Pancreas (tissue), 10 donors: ENCODE results near the gene PGAM4. TPM values are rescaled to one million over a fixed set of nuclear protein-coding genes. Genes with fewer than 3 reads are reported as not detected.
A peak's percentile ranks its signal among the peaks of the same experiment; 100 is the strongest.
"Not testable (repeated sequence)": the region's sequence is repeated elsewhere in the genome, so short reads cannot be mapped to it uniquely, and the experiment has no call there.

Experiments used
- ATAC-seq, 4 donors: fragments of 200-7000 bp; cut with Tn5 transposase; one replicate each; pipeline versions ENCODE4 v1.8.0 to v1.9.1; 2020; ENCODE audit warnings: mild to moderate bottlenecking in 4 of 4, moderate library complexity in 4 of 4
- DNase-seq, 6 donors: peaks; one replicate each; pipeline ENCODE4 v3.0.0-alpha.2; 2020
- FAIRE-seq: peaks from 2 replicates; lab custom pipeline; 2012; peaks lifted over from hg19 to GRCh38; lab: Jason Lieb, UNC
- H3K27ac ChIP-seq, 4 donors: fragments of 200-600 bp; sonication (generic); 1 replicate in 3 of 4; 2 replicates in 1 of 4; pipeline versions ENCODE4 v1.5.0 to v1.8.0; 2020
- H3K27me3 ChIP-seq, 4 donors: fragments of 200-600 bp; one replicate each; pipeline ENCODE4 v1.8.0; 2021
- H3K36me3 ChIP-seq, 3 donors: fragments of 200-600 bp; sonication (generic) in 1 of 3; one replicate each; pipeline versions ENCODE4 v1.5.0 to v1.8.0; 2020 to 2021
- H3K4me1 ChIP-seq, 3 donors: fragments of 200-600 bp; one replicate each; pipeline ENCODE4 v1.8.0; 2021
- H3K4me3 ChIP-seq, 4 donors: fragments of 200-600 bp; sonication (generic) in 2 of 4; one replicate each; pipeline versions ENCODE4 v1.5.0 to v1.8.0; 2020 to 2021
- H3K9me3 ChIP-seq, 4 donors: fragments of 200-600 bp; one replicate each; pipeline ENCODE4 v1.8.0; 2021
- WGBS, 2 donors: extraction: QIAGEN DNeasy Blood & Tissue Kit; methylation state at CpG; one replicate each; pipeline ENCODE4 v1.1.7; 2013; 5-methylcytosine and 5-hydroxymethylcytosine counted together
- intact Hi-C, 3 donors: fragments of 100-400 bp; cut with DNase I; formaldehyde crosslinking; loops; one replicate each; pipeline versions ENCODE4 v1.11.1 to v1.14.2; 2022
- polyA plus RNA-seq, 2 donors: library from polyadenylated mRNA; stranded (reverse); fragments of 200-250 nt; gene quantifications; one replicate each; pipeline ENCODE4 v1.2.3, GENCODE V29; 2013
- total RNA-seq, 6 donors: library from RNA; stranded (reverse); fragmentation: NEBNext Ultra II Directional in 4 of 6; extraction: Animal tissue kit (Norgen Biotek cat#: 25700) in 4 of 6; gene quantifications; one replicate each; pipeline versions ENCODE4 v1.2.1 to v1.2.4, GENCODE V29; 2021 to 2023
- TF ChIP-seq, protein P1 (sequence below), 4 donors: fragments of 200-600 bp; sonication (generic) in 3 of 4; IDR thresholded peaks; one replicate each; pipeline versions ENCODE4 v1.5.0 to v1.8.0; 2021; ENCODE audit warnings: antibody characterized with exemption in 4 of 4
- donor health status: healthy with polysubstance abuse.
- donor health status: DM: no; HTN: no; CAD: no; lungs with moderate emphysema.
- donor health status: DM: no; HTN: no; CAD: no.
- donor health status: control.
- donor health status: control.
- donor health status: Bipolar disorder and iron deficiency.
- donor health status: DM: yes; HTN: yes; CAD: no.
- donor health status: DM: no; HTN: no; CAD: no.
- donor health status: DM: no; HTN: no; CAD: no.
- donor health status: DM: yes; HTN: yes; CAD: no.

The PGAM4 gene
- total and polyA plus RNA-seq, 8 donors, result not detected

- no peak for ATAC-seq
- intact Hi-C loops, result no loop called here
- DNase-seq, result no peak
- no peak overlapping the region for H3K27ac ChIP-seq
- H3K36me3 ChIP-seq, result no peaks in the 10 kb centered on the region
- H3K4me3 ChIP-seq, result no peak overlapping the region
- peak; percentile 87 for FAIRE-seq
- H3K9me3 ChIP-seq, result no peaks in the 10 kb centered on the region
- TF ChIP-seq, protein P1, sequence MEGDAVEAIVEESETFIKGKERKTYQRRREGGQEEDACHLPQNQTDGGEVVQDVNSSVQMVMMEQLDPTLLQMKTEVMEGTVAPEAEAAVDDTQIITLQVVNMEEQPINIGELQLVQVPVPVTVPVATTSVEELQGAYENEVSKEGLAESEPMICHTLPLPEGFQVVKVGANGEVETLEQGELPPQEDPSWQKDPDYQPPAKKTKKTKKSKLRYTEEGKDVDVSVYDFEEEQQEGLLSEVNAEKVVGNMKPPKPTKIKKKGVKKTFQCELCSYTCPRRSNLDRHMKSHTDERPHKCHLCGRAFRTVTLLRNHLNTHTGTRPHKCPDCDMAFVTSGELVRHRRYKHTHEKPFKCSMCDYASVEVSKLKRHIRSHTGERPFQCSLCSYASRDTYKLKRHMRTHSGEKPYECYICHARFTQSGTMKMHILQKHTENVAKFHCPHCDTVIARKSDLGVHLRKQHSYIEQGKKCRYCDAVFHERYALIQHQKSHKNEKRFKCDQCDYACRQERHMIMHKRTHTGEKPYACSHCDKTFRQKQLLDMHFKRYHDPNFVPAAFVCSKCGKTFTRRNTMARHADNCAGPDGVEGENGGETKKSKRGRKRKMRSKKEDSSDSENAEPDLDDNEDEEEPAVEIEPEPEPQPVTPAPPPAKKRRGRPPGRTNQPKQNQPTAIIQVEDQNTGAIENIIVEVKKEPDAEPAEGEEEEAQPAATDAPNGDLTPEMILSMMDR (IDR thresholded peaks at IDR 0.05), result no peak
- WGBS, 2 donors, result 78 to 97% methylated on average over 2 of the region's 2 CpGs
- peaks cover 0 to 5% (median 0%) of the 10 kb centered on the region in 3 donors for H3K4me1 ChIP-seq
- H3K27me3 ChIP-seq, result no peaks in the 10 kb centered on the region
Measured at GRCh38 chrX:77946571-77946970, 22.9 kb downstream of the PGAM4 start.

DNA sequence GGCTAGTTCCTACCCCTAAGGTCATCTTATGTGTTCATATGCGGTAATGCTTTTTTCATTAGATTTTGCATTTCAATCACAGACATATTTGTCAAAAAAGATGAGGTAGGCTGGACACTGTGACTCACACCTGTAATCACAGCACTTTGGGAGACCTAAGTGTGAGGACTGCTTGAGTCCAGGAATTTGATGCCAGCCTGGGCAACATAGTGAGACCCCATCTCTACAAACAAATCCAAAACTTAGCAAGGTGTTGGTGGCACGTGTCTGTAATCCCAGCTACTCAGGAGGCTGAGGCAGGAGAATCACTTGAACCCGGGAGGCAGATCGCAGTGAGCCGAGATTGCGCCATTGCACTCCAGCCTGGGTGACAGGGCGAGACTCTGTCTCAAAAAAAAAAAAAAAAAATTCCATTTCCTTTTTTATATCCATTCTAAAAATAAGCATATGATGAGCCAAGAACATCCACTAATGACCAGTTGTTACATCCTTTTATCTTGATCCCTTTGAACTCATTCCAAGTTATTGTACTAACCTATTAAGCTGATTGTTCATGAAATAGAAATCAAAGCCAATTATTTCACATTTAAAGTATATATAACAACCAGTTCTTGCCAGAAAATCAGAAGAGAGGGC lies 23.4 kb downstream of the PGAM4 start:
- FAIRE-seq, result no peak
- ATAC-seq, result no peak
- H3K4me3 ChIP-seq, result no peak overlapping the region
- H3K27ac ChIP-seq, result no peak overlapping the region
- 81 to 97% methylated on average over 7 of the region's 7 CpGs for WGBS, 2 donors
- DNase-seq, result no peak
- no peaks in the 10 kb centered on the region for H3K27me3 ChIP-seq
- H3K9me3 ChIP-seq, result no peaks in the 10 kb centered on the region
- TF ChIP-seq, protein P1 (IDR thresholded peaks at IDR 0.05), result no peak
- H3K4me1 ChIP-seq, result peaks cover 0 to 5% (median 0%) of the 10 kb centered on the region in 3 donors
- intact Hi-C loops, result no loop called here
- H3K36me3 ChIP-seq, result no peaks in the 10 kb centered on the region

- H3K4me1 ChIP-seq, FAIRE-seq, ATAC-seq, H3K36me3 ChIP-seq, intact Hi-C loops, H3K4me3 ChIP-seq, H3K27ac ChIP-seq, DNase-seq, H3K27me3 ChIP-seq, H3K9me3 ChIP-seq: not testable (repeated sequence)
- WGBS, 2 donors, result 89 to 91% methylated on average over 6 of the region's 6 CpGs
Measured at GRCh38 chrX:77945031-77945430, 24.4 kb downstream of the PGAM4 start.

- FAIRE-seq, result no peak
- intact Hi-C loops, result no loop called here
- peak overlapping the region in 1 of 4 donors; percentile 39 for H3K27ac ChIP-seq
- H3K9me3 ChIP-seq, result no peaks in the 10 kb centered on the region
- H3K4me1 ChIP-seq, result peaks cover under 1 to 15% (median 8%) of the 10 kb centered on the region in 3 donors
- TF ChIP-seq, protein P1 (IDR thresholded peaks at IDR 0.05), result no peak
- peak in 2 of 4 donors; percentile 52 to 57 for ATAC-seq
- H3K4me3 ChIP-seq, result no peak overlapping the region
- no peak for DNase-seq
- H3K36me3 ChIP-seq, result no peaks in the 10 kb centered on the region
- 13 to 37% methylated on average over 4 of the region's 4 CpGs for WGBS, 2 donors
- no peaks in the 10 kb centered on the region for H3K27me3 ChIP-seq
Measured at GRCh38 chrX:77938083-77938680, 31.3 kb downstream of the PGAM4 start.

DNA sequence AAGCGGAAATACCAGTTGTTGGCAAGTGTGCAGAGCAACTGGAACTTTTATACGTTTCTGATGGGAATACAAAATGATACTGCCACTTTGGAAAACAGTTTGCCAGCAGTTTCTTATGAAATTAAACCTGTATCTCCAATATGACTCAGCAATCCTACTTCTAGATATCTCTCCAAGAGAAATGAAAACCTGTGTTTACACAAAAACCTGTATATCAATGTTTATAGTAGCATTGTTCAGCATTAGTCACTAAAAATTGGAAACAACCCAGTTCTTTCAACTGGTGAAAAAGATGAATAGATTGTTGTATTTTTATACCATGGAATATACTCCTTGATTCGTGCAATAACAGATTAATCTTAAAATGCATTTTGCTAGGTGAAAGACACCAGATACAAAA lies 32.1 kb downstream of the PGAM4 start:
- intact Hi-C loops, result no loop called here
- 12 to 16% methylated on average over 3 of the region's 3 CpGs for WGBS, 2 donors
- H3K27me3 ChIP-seq, result no peaks in the 10 kb centered on the region
- DNase-seq (no peak), ATAC-seq (peak; percentile 90 to 96 (median 91)), FAIRE-seq (peak; percentile 78)
- TF ChIP-seq, protein P1 (IDR thresholded peaks at IDR 0.05), result no peak
- peaks cover 0 to 15% (median 8%) of the 10 kb centered on the region in 3 donors for H3K4me1 ChIP-seq
- H3K36me3 ChIP-seq, result no peaks in the 10 kb centered on the region
- no peaks in the 10 kb centered on the region for H3K9me3 ChIP-seq
- no peak overlapping the region for H3K4me3 ChIP-seq
- H3K27ac ChIP-seq, result peak overlapping the region in 2 of 4 donors; percentile 41 to 49
